Activated B cell treated with CpG ODN at 0.5 μM for 24 hours (primary cell): ENCODE results near the gene TIMP4. TPM values are rescaled to one million over a fixed set of nuclear protein-coding genes. Genes with fewer than 3 reads are reported as not detected.

ENCODE experiments used
- ATAC-seq: fragments of 200-7000 bp; cut with Tn5 transposase; one replicate; pipeline ENCODE4 v1.10.0; 2021; ENCODE audit warnings: low read depth, mild to moderate bottlenecking, moderate library complexity
- CTCF ChIA-PET: fragments of 350-600 bp; sonication (Branson Sonifier 250); formaldehyde crosslinking; loops from one replicate; lab custom pipeline; 2021; ENCODE audit warnings: antibody characterized with exemption; lab: Charles Lee
- POLR2A ChIA-PET: fragments of 350-600 bp; sonication (Branson Sonifier 250); formaldehyde crosslinking; loops from one replicate; lab custom pipeline; 2021; ENCODE audit warnings: antibody characterized with exemption; lab: Charles Lee
- DNase-seq: peaks from one replicate; pipeline ENCODE4 v3.0.0; 2022
- H3K27ac Mint-ChIP-seq: one replicate; pipeline ENCODE4 v1.8.0; 2020; ENCODE audit warnings: mixed read lengths
- H3K27me3 Mint-ChIP-seq: one replicate; pipeline ENCODE4 v1.8.0; 2021; ENCODE audit warnings: mixed read lengths
- H3K36me3 Mint-ChIP-seq: one replicate; pipeline ENCODE4 v1.8.0; 2021; ENCODE audit warnings: low read depth, mixed read lengths
- H3K4me1 Mint-ChIP-seq: one replicate; pipeline ENCODE4 v1.8.0; 2021; ENCODE audit warnings: mixed read lengths
- H3K4me3 Mint-ChIP-seq: one replicate; pipeline ENCODE4 v1.8.0; 2020; ENCODE audit warnings: mild to moderate bottlenecking, mixed read lengths
- H3K9me3 Mint-ChIP-seq: one replicate; pipeline ENCODE4 v1.8.0; 2020; ENCODE audit warnings: mixed read lengths
- CTCF ChIP-seq: fragments of 200-600 bp; IDR thresholded peaks from one replicate; pipeline ENCODE4 v1.8.0; 2022; ENCODE audit warnings: antibody characterized with exemption, mild to moderate bottlenecking
- intact Hi-C: fragments of 100-400 bp; cut with micrococcal nuclease; formaldehyde crosslinking; loops from one replicate; pipeline ENCODE4 v1.15.1; 2024
- total RNA-seq: library from RNA; stranded (reverse); gene quantifications from 2 replicates; pipeline ENCODE4 v1.2.3, GENCODE V29; 2022

Gene TIMP4
- total RNA-seq, 1 donor from 2014 or later = not detected

DNA sequence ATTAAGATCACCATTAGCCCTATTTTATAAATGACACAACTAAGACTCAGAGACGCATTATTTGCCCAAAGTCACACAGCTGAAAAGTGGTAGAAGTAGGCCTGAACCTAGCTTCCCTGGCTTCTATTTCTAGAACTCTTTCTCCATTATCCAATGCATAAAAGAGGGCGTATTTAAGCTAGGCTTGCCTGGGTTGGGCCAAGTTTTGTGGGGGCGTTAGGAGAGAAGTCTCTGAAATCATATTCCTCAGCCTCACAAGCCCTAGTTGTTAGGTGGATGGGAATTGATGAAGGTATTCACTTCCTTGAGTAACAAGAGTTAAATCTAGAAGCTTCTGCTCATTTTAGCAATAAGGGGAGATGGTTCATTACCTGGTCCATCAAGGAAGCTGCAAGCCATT is 22.3 kb downstream of the TIMP4 start:
- Mint-ChIP-seq H3K36me3 (no peaks in the 10 kb centered on the region), H3K9me3 (no peaks in the 10 kb centered on the region), H3K27me3 (peaks cover 9% of the 10 kb centered on the region), H3K4me1 (no peaks in the 10 kb centered on the region), H3K4me3 (no peak overlapping the region), H3K27ac (no peak overlapping the region)
- ChIA-PET CTCF (interaction anchor here (1.8 to 6.2 kb wide), 3 partner anchors 58 to 583 kb away, joined by 5 to 116 read pairs (median 6); no protein-coding TSS in a partner anchor), POLR2A (no interaction called here)
- no peak for TF ChIP-seq CTCF
- ATAC-seq = no peak
- DNase-seq = no peak
- intact Hi-C loops = loop anchor here (2.0 to 5.0 kb wide), 2 partner anchors 40 to 586 kb away; no protein-coding TSS in a partner anchor

DNA sequence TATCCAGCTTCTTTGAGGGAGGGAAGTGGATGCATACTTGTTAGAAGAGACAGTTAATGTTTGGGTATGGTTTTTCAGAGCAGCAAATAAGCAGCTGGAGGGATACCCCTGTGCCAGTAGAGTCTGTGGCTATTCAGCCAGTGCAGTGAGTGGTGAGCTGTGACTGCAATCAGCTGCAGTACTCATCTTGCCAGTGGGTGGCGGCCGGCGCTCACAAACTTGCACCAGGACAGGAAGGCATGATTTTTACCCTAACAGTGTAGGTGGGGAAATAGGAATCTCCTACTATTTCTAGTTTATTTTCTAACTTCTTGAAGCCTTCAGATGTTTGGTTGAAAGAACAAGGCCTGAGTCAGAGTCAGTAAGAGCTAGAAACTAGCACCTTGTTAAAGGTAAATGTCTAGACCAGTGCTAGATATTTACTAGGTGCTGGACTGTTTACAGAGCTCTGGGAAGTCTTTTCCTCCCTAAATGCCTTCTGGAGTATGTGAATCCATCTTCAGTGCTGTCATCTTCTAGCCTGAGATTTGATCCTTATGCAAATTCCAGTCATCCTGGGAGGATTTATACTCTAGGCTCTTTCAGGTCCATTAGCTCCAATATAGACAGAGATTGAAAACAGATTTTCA is 23.6 kb downstream of the TIMP4 start:
- Mint-ChIP-seq H3K4me3 (no peak overlapping the region), H3K27me3 (peaks cover 17% of the 10 kb centered on the region), H3K27ac (no peak overlapping the region), H3K36me3 (no peaks in the 10 kb centered on the region), H3K4me1 (no peaks in the 10 kb centered on the region), H3K9me3 (no peaks in the 10 kb centered on the region)
- peak; percentile 34 for DNase-seq
- POLR2A ChIA-PET = interaction anchor here (1.1 kb wide), 1 partner anchor 349 kb away, joined by 4 read pairs; the partner anchor contains the start of gene TSEN2
- TF ChIP-seq CTCF = peak; percentile 33
- ATAC-seq = peak; percentile 77
- CTCF ChIA-PET = interaction anchor here (0.6 to 6.2 kb wide), 8 partner anchors 12 to 585 kb away, joined by 3 to 116 read pairs (median 6); no protein-coding TSS in a partner anchor
- intact Hi-C loops = loop anchor here (1.0 to 5.0 kb wide), 2 partner anchors 345 to 587 kb away; no protein-coding TSS in a partner anchor

DNA sequence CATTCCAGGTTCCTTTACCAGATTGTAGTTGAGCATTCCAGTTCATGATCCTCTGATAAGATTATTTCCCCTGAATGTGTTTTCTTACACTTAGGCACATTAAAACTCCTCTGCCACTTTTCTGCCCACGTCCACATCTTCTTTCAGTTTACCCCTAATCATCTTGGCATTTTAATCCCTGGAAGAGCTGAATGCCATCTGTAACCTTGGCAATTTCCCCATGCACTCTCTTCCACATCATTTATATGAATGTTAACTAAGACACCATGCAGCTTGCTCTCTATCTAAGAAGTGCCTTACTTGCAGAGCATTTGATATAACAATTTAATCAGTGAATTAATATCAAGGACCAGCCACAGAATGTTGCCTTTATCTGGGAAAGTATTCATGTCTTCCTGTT is 25.8 kb downstream of the TIMP4 start:
- peaks cover 23% of the 10 kb centered on the region for H3K27me3 Mint-ChIP-seq
- no peak overlapping the region for H3K27ac Mint-ChIP-seq
- TF ChIP-seq CTCF = no peak
- DNase-seq (no peak), ATAC-seq (no peak)
- H3K4me1 Mint-ChIP-seq = no peaks in the 10 kb centered on the region
- H3K4me3 Mint-ChIP-seq = no peak overlapping the region
- POLR2A ChIA-PET = no interaction called here
- H3K36me3 Mint-ChIP-seq = no peaks in the 10 kb centered on the region
- CTCF ChIA-PET = interaction anchor here (0.8 kb wide), 1 partner anchor 83 kb away, joined by 3 read pairs; no protein-coding TSS in a partner anchor
- intact Hi-C loops = no loop called here
- no peaks in the 10 kb centered on the region for H3K9me3 Mint-ChIP-seq

- no peak for TF ChIP-seq CTCF
- no peak for ATAC-seq
- Mint-ChIP-seq H3K27me3 (peaks cover 25% of the 10 kb centered on the region), H3K4me1 (no peaks in the 10 kb centered on the region), H3K9me3 (no peaks in the 10 kb centered on the region), H3K4me3 (no peak overlapping the region), H3K36me3 (no peaks in the 10 kb centered on the region), H3K27ac (no peak overlapping the region)
- intact Hi-C loops = no loop called here
- ChIA-PET POLR2A (no interaction called here), CTCF (interaction anchor here (1.5 kb wide), 1 partner anchor 348 kb away, joined by 4 read pairs; no protein-coding TSS in a partner anchor)
- DNase-seq = no peak
These were observed 27.2 kb downstream of the TIMP4 start for GRCh38 chr3:12131351-12132090.

DNA sequence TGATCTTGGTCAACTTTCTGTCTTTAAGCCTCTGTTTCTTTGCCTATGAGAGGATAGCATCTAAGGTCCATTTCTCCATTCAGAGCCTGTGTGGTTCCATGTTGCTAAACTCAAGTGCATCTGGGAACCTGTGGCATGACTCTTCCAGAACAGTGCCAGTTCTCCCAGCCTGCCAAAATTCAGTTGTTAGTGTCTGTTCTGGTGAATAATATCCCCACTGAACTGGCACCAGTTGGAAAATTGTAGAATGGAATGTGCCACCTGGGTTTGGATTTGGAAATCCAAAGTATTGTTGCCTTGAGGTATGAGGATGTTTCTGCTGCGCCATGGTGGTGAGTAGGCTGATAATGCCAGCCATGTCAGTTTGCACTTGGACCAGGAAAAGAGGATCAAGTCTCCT is 31.3 kb downstream of the TIMP4 start:
- Mint-ChIP-seq H3K4me1 (no peaks in the 10 kb centered on the region), H3K27ac (no peak overlapping the region), H3K27me3 (peaks cover 21% of the 10 kb centered on the region), H3K9me3 (no peaks in the 10 kb centered on the region), H3K4me3 (no peak overlapping the region), H3K36me3 (no peaks in the 10 kb centered on the region)
- ATAC-seq (no peak), DNase-seq (no peak)
- POLR2A ChIA-PET = no interaction called here
- CTCF ChIA-PET = no interaction called here
- TF ChIP-seq CTCF = no peak
- intact Hi-C loops = no loop called here
